Choroid plexus epithelial cell (primary cell): ENCODE results near the gene OPCML.

Source experiments
- DNase-seq: peaks from one replicate; pipeline ENCODE4 v3.0.0-alpha.2; 2010; ENCODE audit warnings: low read depth
- H3K4me3 ChIP-seq: 2 replicates; pipeline ENCODE4 v1.5.1; 2011; ENCODE audit warnings: low read depth, mild to moderate bottlenecking, control low read depth, low read length, moderate library complexity
- TF ChIP-seq, protein P1 (sequence below): conservative IDR thresholded peaks from 2 replicates; pipeline ENCODE4 v1.5.1; 2011; ENCODE audit warnings: low read depth, mild to moderate bottlenecking, control low read depth, inconsistent platforms, low read length, moderate library complexity

Gene OPCML

DNA sequence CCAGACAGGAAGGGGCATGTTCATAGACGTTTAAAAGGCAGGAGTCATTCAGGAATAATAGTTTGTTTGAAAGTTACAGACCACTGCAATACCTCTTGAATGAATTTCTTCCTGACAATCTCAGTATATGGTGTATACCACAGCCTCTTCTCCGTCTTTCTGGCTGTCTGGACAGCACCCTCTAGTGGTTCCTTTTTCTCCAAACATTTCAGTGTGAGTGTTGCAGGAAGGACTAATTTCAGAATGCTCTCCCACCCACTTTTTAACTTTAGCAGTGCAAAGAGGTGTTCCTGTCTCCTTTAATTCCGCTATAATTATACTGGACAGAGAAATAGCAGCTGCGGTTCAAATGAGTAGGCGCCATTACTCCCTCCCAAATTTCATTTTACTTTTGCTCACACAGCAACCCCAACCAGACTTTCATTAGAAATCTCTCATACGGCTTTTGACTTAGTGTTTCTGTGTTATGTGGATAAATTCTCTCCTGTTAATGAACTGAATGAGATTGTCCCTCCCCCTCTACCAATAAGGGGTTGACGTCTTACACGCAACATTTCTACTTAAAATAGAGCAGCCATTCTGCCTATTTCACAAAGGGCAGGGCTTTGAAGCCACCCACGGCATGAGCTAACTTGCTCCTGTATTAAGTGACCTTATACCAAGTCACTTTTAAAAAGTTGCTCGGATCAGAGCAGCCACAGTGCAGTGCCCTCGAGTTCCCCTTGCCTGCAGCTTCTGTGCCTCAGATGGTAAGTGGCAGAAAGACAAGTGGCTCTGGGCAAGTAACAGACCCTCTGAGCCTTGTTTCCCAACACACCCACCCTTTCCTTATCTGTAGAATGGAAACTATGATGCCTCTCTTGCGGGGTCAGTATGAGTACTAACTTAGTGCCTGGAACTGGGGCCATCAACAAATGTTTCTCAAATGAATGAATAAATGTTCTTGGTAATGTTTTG is 368.6 kb downstream of the OPCML start:
- TF ChIP-seq, protein P1, sequence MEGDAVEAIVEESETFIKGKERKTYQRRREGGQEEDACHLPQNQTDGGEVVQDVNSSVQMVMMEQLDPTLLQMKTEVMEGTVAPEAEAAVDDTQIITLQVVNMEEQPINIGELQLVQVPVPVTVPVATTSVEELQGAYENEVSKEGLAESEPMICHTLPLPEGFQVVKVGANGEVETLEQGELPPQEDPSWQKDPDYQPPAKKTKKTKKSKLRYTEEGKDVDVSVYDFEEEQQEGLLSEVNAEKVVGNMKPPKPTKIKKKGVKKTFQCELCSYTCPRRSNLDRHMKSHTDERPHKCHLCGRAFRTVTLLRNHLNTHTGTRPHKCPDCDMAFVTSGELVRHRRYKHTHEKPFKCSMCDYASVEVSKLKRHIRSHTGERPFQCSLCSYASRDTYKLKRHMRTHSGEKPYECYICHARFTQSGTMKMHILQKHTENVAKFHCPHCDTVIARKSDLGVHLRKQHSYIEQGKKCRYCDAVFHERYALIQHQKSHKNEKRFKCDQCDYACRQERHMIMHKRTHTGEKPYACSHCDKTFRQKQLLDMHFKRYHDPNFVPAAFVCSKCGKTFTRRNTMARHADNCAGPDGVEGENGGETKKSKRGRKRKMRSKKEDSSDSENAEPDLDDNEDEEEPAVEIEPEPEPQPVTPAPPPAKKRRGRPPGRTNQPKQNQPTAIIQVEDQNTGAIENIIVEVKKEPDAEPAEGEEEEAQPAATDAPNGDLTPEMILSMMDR = peak; percentile 51
- peak; percentile 52 for DNase-seq
- H3K4me3 ChIP-seq = no peak overlapping the region

DNA sequence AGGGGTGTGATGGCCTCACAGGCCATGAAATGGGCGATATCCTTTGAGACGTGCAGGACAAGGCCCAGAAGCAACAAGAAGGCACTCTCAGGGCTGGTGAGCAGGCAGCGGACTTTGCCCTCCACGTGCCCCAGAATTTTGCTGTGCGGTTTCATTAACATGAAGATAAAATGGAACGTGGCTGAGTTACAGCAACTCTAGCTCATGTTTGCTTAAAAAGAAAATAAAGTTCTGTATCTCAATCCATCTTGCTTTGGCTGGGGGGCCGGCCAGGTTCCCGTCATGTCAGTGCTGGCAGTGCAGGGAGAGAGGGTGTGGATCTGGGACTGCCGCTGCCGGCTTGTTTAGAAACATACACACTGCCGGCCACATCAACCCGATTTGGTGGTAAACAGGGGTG is 370.1 kb downstream of the OPCML start:
- no peak overlapping the region for H3K4me3 ChIP-seq
- TF ChIP-seq, protein P1 = no peak
- DNase-seq = no peak

DNA sequence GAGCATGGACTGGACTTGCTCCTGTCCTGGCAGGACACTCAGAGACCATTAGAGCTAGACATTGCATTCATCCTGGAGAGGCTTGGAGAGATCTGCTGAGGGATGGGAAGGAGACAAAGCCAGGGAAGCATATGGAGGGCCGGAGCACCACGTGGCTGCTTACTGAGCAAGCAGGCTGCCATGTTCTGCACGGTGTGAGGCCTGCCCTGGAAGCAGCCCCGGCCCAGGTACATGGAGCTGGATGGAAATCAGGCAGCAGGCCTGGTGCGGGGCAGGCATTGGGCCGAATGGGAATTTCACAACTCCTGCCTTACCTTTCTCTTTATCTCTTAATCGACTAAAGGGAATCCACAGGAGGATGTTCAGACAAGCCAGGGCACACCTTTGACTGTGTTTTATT is 371.5 kb downstream of the OPCML start:
- no peak for DNase-seq
- TF ChIP-seq, protein P1 = no peak
- H3K4me3 ChIP-seq = no peak overlapping the region

DNA sequence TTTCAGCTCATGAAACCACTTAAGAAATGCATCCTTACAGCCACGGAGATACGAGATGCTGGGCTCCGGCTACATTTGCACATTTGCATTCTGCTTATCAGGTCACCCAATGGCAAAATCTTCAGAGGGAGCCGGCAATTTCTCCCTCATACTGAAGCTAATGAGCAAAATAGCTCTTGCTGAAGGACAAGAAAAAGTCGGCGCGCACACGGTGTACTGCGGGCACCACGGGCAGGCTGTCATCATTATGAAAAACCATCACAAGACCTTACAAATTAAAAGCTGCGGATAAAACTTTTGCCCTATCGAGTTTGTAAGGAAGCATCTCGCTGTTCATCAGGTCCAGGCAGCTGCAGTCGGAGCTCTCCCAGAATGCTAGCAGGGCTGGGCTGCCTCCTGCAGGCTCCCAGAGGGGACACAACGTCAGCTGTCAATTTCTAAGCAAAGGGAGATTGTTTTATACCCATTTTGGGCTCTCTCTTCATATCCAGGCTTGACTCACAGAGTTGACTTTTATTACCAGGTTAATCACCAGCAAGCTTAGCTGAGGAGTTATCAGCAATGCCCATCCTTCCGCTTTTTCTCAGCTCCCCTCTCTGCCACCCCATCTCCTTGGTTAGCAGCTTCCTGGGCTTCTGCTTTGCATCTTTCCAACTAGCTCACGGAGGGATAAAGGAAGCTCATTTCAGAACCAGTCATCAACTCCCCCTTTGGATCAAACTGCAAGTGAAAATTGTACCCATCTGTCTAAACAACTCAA is 375.1 kb downstream of the OPCML start:
- H3K4me3 ChIP-seq = no peak overlapping the region
- DNase-seq = no peak
- TF ChIP-seq, protein P1 = no peak

DNA sequence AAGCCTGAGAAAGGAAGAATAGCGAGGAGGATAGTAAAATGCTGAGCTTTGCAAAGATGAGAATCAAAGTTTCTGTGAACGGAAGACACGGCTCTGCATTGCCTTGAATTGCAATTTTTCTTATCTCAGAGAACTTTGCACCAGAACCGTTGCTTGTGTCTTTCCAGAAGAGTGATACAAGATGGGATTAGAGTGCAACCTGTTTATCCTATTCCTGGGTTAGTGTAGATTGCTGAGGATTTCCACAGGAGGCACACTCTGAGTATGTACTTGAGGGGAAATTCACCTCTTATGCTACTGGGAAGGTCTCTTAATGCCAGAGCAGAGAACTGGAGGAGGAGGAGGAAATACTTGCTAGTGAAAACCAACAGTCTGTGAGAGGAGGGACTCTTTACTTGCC is 377.5 kb downstream of the OPCML start:
- DNase-seq = no peak
- H3K4me3 ChIP-seq = no peak overlapping the region
- TF ChIP-seq, protein P1 = no peak

DNA sequence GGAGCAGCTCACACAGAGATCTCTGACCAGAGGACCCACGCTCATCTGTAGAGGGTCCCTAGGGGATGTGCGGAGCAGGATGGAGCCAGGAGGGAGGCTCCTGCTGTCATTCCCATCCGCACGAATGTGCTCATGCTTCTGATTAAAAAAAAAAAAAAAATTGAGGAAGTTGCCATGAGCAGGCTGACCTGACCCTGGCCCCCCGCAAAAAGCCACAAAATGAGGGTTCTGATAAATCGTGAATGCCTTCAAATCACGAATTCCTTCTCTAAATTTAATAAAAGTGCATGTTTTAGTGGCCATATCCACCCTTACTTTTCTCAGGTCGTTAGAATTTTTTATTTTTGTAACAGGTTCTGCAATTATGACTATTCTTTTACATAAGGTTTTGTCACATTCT is 378.2 kb downstream of the OPCML start:
- DNase-seq = no peak
- TF ChIP-seq, protein P1 = no peak
- no peak overlapping the region for H3K4me3 ChIP-seq
